PC-3 (cell line): ENCODE data around the gene PLSCR1. TPM values are rescaled to one million over a fixed set of nuclear protein-coding genes. Genes with fewer than 3 reads are reported as not detected.

Source experiments
- ATAC-seq: fragments of 200-7000 bp; cut with Tn5 transposase; 2 replicates; pipeline ENCODE4 v1.9.1; 2020; ENCODE audit warnings: mild to moderate bottlenecking, moderate library complexity
- BruUV-seq: library from RNA; stranded (reverse); fragments of 400-500 nt; replicated peaks from 2 replicates; lab custom pipeline; 2021; lab: Mats Ljungman, UMichigan
- CTCF ChIA-PET: fragments of 300-600 bp; sonication (Branson Sonifier 250); formaldehyde crosslinking; loops from one replicate; lab custom pipeline; 2022; ENCODE audit warnings: antibody characterized with exemption; lab: Charles Lee
- POLR2A ChIA-PET: fragments of 300-600 bp; sonication (Branson Sonifier 250); formaldehyde crosslinking; loops from one replicate; lab custom pipeline; 2022; ENCODE audit warnings: antibody characterized with exemption; ENCODE audit not compliant: unreplicated experiment; lab: Charles Lee
- DNase-seq: peaks from one replicate; pipeline ENCODE4 v3.0.0-alpha.2; 2015
- H2AFZ ChIP-seq: fragments of 300-600 bp; sonication (generic); 2 replicates; pipeline ENCODE4 v1.6.0; 2016; ENCODE audit warnings: antibody characterized with exemption, low read length
- H3F3A ChIP-seq: fragments of 300-600 bp; sonication (generic); one replicate; pipeline ENCODE4 v1.6.0; 2017; ENCODE audit warnings: antibody characterized with exemption, low read length, control low read depth, mild to moderate bottlenecking; ENCODE audit not compliant: unreplicated experiment
- H3K27ac ChIP-seq: fragments of 300-600 bp; sonication (generic); 2 replicates; pipeline ENCODE4 v1.5.1; 2016; ENCODE audit warnings: mild to moderate bottlenecking, low read length
- H3K27me3 ChIP-seq: fragments of 300-600 bp; sonication (generic); 2 replicates; pipeline ENCODE4 v1.6.1; 2016; ENCODE audit warnings: low read length, mixed read lengths
- H3K36me3 ChIP-seq: fragments of 300-600 bp; sonication (generic); 2 replicates; pipeline ENCODE4 v1.6.1; 2016; ENCODE audit warnings: low read depth, mixed run types, low read length, mixed read lengths
- H3K4me1 ChIP-seq: fragments of 300-600 bp; sonication (generic); 2 replicates; pipeline ENCODE4 v1.5.1; 2016; ENCODE audit warnings: low read length; ENCODE audit not compliant: insufficient read depth
- H3K4me2 ChIP-seq: fragments of 300-600 bp; sonication (generic); 2 replicates; pipeline ENCODE4 v1.6.0; 2016; ENCODE audit warnings: low read length
- H3K4me3 ChIP-seq: fragments of 300-600 bp; sonication (generic); 2 replicates; pipeline ENCODE4 v1.5.1; 2016; ENCODE audit warnings: mild to moderate bottlenecking, low read length, mixed read lengths
- H3K79me2 ChIP-seq: fragments of 300-600 bp; sonication (generic); 2 replicates; pipeline ENCODE4 v1.6.1; 2017; ENCODE audit warnings: low read length, mixed read lengths
- H3K9ac ChIP-seq: fragments of 300-600 bp; sonication (generic); 2 replicates; pipeline ENCODE4 v1.6.0; 2016; ENCODE audit warnings: mild to moderate bottlenecking, low read length
- H3K9me2 ChIP-seq: fragments of 300-600 bp; sonication (generic); replicated peaks from 2 replicates; pipeline ENCODE4 v1.6.1; 2016; ENCODE audit warnings: mixed run types, low read length, mixed read lengths
- H3K9me3 ChIP-seq: fragments of 300-600 bp; sonication (generic); 2 replicates; pipeline ENCODE4 v1.6.1; 2016; ENCODE audit warnings: low read length, mixed read lengths
- H4K20me1 ChIP-seq: fragments of 300-600 bp; sonication (generic); 2 replicates; pipeline ENCODE4 v1.6.1; 2016; ENCODE audit warnings: low read length, mixed read lengths
- CTCF ChIP-seq: fragments of 300-600 bp; sonication (generic); conservative IDR thresholded peaks from 2 replicates; pipeline ENCODE4 v1.5.1; 2017; ENCODE audit warnings: antibody characterized with exemption, low read depth, mild to moderate bottlenecking, low read length
- EZH2 ChIP-seq: fragments of 300-600 bp; sonication (generic); IDR thresholded peaks from one replicate; pipeline ENCODE4 v1.6.1; 2017; ENCODE audit warnings: antibody characterized with exemption, mild to moderate bottlenecking, low read length; ENCODE audit not compliant: unreplicated experiment
- EZH2phosphoT487 ChIP-seq: fragments of 300-600 bp; sonication (generic); IDR thresholded peaks from 2 replicates; pipeline ENCODE4 v1.6.1; 2018; ENCODE audit warnings: mild to moderate bottlenecking, antibody characterized with exemption, low read length, borderline replicate concordance
- intact Hi-C: fragments of 100-400 bp; cut with micrococcal nuclease; formaldehyde crosslinking; loops from 2 replicates; pipeline ENCODE4 v1.9.0; 2023
- total RNA-seq: library from RNA; depleted of rRNA; stranded (reverse); fragments of >200 nt; gene quantifications from 2 replicates; pipeline ENCODE4 v1.2.3, GENCODE V29; 2014

PLSCR1 gene
- total RNA-seq, 1 experiment from 2014 or later = 48.8 TPM

GRCh38 chr3:146557745-146558144 lies 13.3 kb upstream of the PLSCR1 start:
- TF ChIP-seq EZH2 (no peak), CTCF (no peak), EZH2phosphoT487 (no peak)
- no peaks in the 10 kb centered on the region for H3K79me2 ChIP-seq
- BruUV-seq = no TSS peak
- no peaks in the 10 kb centered on the region for H3K4me1 ChIP-seq
- no peak overlapping the region for H3K4me3 ChIP-seq
- no peak overlapping the region for H3K27ac ChIP-seq
- H3K9me3 ChIP-seq = no peaks in the 10 kb centered on the region
- ATAC-seq (no peak), DNase-seq (no peak)
- no peaks in the 10 kb centered on the region for H3K9me2 ChIP-seq
- ChIA-PET POLR2A (no interaction called here), CTCF (no interaction called here)
- no peaks in the 10 kb centered on the region for H3F3A ChIP-seq
- H3K4me2 ChIP-seq = no peak overlapping the region
- H3K27me3 ChIP-seq = no peaks in the 10 kb centered on the region
- H3K9ac ChIP-seq = no peak overlapping the region
- H4K20me1 ChIP-seq = no peaks in the 10 kb centered on the region
- H2AFZ ChIP-seq = no peak overlapping the region
- H3K36me3 ChIP-seq = no peaks in the 10 kb centered on the region
- intact Hi-C loops = no loop called here

- TF ChIP-seq EZH2phosphoT487 (no peak), CTCF (no peak), EZH2 (no peak)
- H3K9me3 ChIP-seq = no peaks in the 10 kb centered on the region
- no peak overlapping the region for H3K4me2 ChIP-seq
- no peak overlapping the region for H3K4me3 ChIP-seq
- H2AFZ ChIP-seq = no peak overlapping the region
- BruUV-seq = no TSS peak
- H3K27me3 ChIP-seq = no peaks in the 10 kb centered on the region
- no peaks in the 10 kb centered on the region for H3K36me3 ChIP-seq
- 0 out of 2 replicates have a peak, but pooled peaks cover 3% of the 10 kb centered on the region for H3K9me2 ChIP-seq
- no peaks in the 10 kb centered on the region for H4K20me1 ChIP-seq
- intact Hi-C loops = no loop called here
- H3K9ac ChIP-seq = no peak overlapping the region
- no peaks in the 10 kb centered on the region for H3K79me2 ChIP-seq
- ATAC-seq = no peak
- peaks cover 12% of the 10 kb centered on the region for H3K4me1 ChIP-seq
- ChIA-PET CTCF (no interaction called here), POLR2A (no interaction called here)
- no peaks in the 10 kb centered on the region for H3F3A ChIP-seq
- DNase-seq = no peak
- H3K27ac ChIP-seq = no peak overlapping the region
Observed at GRCh38 chr3:146555311-146555710, 10.9 kb upstream of the PLSCR1 start.

- H3K9me2 ChIP-seq = 0 out of 2 replicates have a peak, but pooled peaks cover 3% of the 10 kb centered on the region
- no peaks in the 10 kb centered on the region for H3K36me3 ChIP-seq
- H2AFZ ChIP-seq = no peak overlapping the region
- TF ChIP-seq EZH2phosphoT487 (no peak), CTCF (no peak), EZH2 (no peak)
- no peak for ATAC-seq
- POLR2A ChIA-PET = no interaction called here
- CTCF ChIA-PET = no interaction called here
- no peaks in the 10 kb centered on the region for H3F3A ChIP-seq
- BruUV-seq = no TSS peak
- no peak overlapping the region for H3K4me2 ChIP-seq
- H3K79me2 ChIP-seq = no peaks in the 10 kb centered on the region
- no peaks in the 10 kb centered on the region for H3K9me3 ChIP-seq
- no peak overlapping the region for H3K9ac ChIP-seq
- H3K27me3 ChIP-seq = no peaks in the 10 kb centered on the region
- intact Hi-C loops = no loop called here
- no peak overlapping the region for H3K4me3 ChIP-seq
- H3K27ac ChIP-seq = no peak overlapping the region
- no peaks in the 10 kb centered on the region for H4K20me1 ChIP-seq
- no peak for DNase-seq
- H3K4me1 ChIP-seq = peaks cover 12% of the 10 kb centered on the region
Observed at GRCh38 chr3:146554151-146554760, 9.8 kb upstream of the PLSCR1 start.
